ENCODE data around the gene FAM43A. TPM values are rescaled to one million over a fixed set of nuclear protein-coding genes. Genes with fewer than 3 reads are reported as not detected.

The FAM43A gene
- total and polyA plus RNA-seq, 2 of the 8 experiments (the other 6 are each of a cell fraction or from before 2014, with no cell fraction given): 2.3 to 2.6 TPM

GRCh38 chr3:194671511-194671899 lies 14.2 kb upstream of the FAM43A start:
- H3K27me3 ChIP-seq (replicated peaks in 1 of 4; ENCODE audit: control insufficient read depth in 3 of 4, extremely low read depth in 1 of 4, insufficient read depth in 3 of 4, low read length in 3 of 4): peaks cover 0 to 2% (median 0%) of the 10 kb centered on the region in 4 experiments; a peak in 2 of 7 replicates
- no peak overlapping the region for H3K14ac ChIP-seq (ENCODE audit: insufficient read length)
- peaks cover 0 to 4% (median under 1%) of the 10 kb centered on the region in 4 experiments; a peak in 4 of 7 replicates for H3K4me1 ChIP-seq (replicated peaks in 1 of 4; ENCODE audit: control insufficient read depth in 3 of 4, insufficient read depth in 4 of 4, low read length in 3 of 4)
- peaks cover 0 to 4% of the 10 kb centered on the region in 2 experiments for H4K20me1 ChIP-seq (replicated peaks in 1 of 2; ENCODE audit: control insufficient read depth in 1 of 2, insufficient read depth in 2 of 2, low read length in 2 of 2)
- peak overlapping the region; percentile 14 to 86 (median 80) for H3K9ac ChIP-seq (replicated peaks in 1 of 4; ENCODE audit: extremely low read depth in 1 of 4, low read depth in 3 of 4, low read length in 3 of 4)
- H2BK12ac ChIP-seq (ENCODE audit: low read depth, low read length): no peak overlapping the region
- H2BK15ac ChIP-seq (ENCODE audit: low read length): no peak overlapping the region
- H3K23ac ChIP-seq (ENCODE audit: insufficient read length): no peak overlapping the region
- TF ChIP-seq KDM4A (IDR thresholded peaks at IDR 0.05; ENCODE audit: low read depth, low read length, severe bottlenecking) (no peak), RAD21 (IDR thresholded peaks at IDR 0.05 in 1 of 2, conservative IDR thresholded peaks at IDR 0.05 in 1 of 2; ENCODE audit: low read depth in 2 of 2, low read length in 2 of 2) (peak; percentile 4 to 26; a peak in 2 of 4 replicates), PHF8 (conservative IDR thresholded peaks at IDR 0.05; ENCODE audit: low read depth, low read length) (no peak)
- TF ChIP-seq, protein P1, sequence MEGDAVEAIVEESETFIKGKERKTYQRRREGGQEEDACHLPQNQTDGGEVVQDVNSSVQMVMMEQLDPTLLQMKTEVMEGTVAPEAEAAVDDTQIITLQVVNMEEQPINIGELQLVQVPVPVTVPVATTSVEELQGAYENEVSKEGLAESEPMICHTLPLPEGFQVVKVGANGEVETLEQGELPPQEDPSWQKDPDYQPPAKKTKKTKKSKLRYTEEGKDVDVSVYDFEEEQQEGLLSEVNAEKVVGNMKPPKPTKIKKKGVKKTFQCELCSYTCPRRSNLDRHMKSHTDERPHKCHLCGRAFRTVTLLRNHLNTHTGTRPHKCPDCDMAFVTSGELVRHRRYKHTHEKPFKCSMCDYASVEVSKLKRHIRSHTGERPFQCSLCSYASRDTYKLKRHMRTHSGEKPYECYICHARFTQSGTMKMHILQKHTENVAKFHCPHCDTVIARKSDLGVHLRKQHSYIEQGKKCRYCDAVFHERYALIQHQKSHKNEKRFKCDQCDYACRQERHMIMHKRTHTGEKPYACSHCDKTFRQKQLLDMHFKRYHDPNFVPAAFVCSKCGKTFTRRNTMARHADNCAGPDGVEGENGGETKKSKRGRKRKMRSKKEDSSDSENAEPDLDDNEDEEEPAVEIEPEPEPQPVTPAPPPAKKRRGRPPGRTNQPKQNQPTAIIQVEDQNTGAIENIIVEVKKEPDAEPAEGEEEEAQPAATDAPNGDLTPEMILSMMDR (IDR thresholded peaks at IDR 0.05; ENCODE audit: control extremely low read depth in 1 of 3, insufficient read depth in 1 of 3, low read depth in 1 of 3, low read length in 3 of 3): peak in 2 of 3 experiments; percentile 17 to 42; a peak in 2 of 4 replicates
- peaks cover 0 to 10% (median 5%) of the 10 kb centered on the region in 4 experiments; a peak in 5 of 8 replicates for H3K36me3 ChIP-seq (ENCODE audit: control insufficient read depth in 2 of 4, insufficient read depth in 4 of 4, low read length in 3 of 4)
- H3K23me2 ChIP-seq (ENCODE audit: low read depth, low read length): peaks cover 2% of the 10 kb centered on the region; the same call in 1 of the 2 replicates
- H2BK5ac ChIP-seq (ENCODE audit: low read depth, low read length): peak overlapping the region; percentile 35; the same call in 1 of the 2 replicates
- no peak overlapping the region for H3K18ac ChIP-seq (ENCODE audit: extremely low read depth, low read length)
- WGBS, 2 experiments (ENCODE audit: extremely low coverage in 1 of 2, insufficient coverage in 1 of 2, insufficient read length in 1 of 2, insufficient replicate concordance in 2 of 2, low coverage in 1 of 2, low lambda C conversion rate in 2 of 2, missing lambda C conversion rate in 1 of 2): 2% methylated on average over 5 of the region's 5 CpGs; no CpG with 5 or more reads in 1 of the 2 experiments
- H3K79me2 ChIP-seq (ENCODE audit: control insufficient read depth in 1 of 2, insufficient read depth in 2 of 2, low read length in 2 of 2): peaks cover 8 to 41% of the 10 kb centered on the region in 2 experiments
- H4K91ac ChIP-seq (replicated peaks; ENCODE audit: insufficient read length, low read length): no peak overlapping the region
- no peak overlapping the region for H2AK5ac ChIP-seq (ENCODE audit: low read depth, low read length)
- no peak overlapping the region for H3K27ac ChIP-seq (ENCODE audit: low read depth, low read length)
- no peak overlapping the region for H3K56ac ChIP-seq (replicated peaks; ENCODE audit: insufficient read length, low read depth, low read length)
- no peak overlapping the region for H3K4ac ChIP-seq (replicated peaks; ENCODE audit: insufficient read length, low read depth, low read length)
- no peaks in the 10 kb centered on the region for H3K9me3 ChIP-seq (ENCODE audit: insufficient read depth in 2 of 2, low read depth in 1 of 2, low read length in 1 of 2)
- H4K5ac ChIP-seq (ENCODE audit: insufficient read length, low read depth, low read length): no peak overlapping the region
- FAIRE-seq (no peak), DNase-seq (ENCODE audit: low read depth in 1 of 2, low spot score in 2 of 2) (no peak)
- ChIA-PET CTCF (ENCODE audit: partially characterized antibody) (interaction anchor here (0.7 to 13.0 kb wide), 29 partner anchors 12 to 849 kb away, joined by 3 to 110 read pairs (median 6); partner anchors contain the start of gene FAM43A), POLR2A (ENCODE audit: partially characterized antibody) (interaction anchor here (1.0 to 4.7 kb wide), 3 partner anchors 10 to 185 kb away, joined by 3 to 30 read pairs (median 8); partner anchors contain the start of gene FAM43A)
- peak overlapping the region; percentile 65 to 74 for H3K4me2 ChIP-seq (ENCODE audit: insufficient read depth in 1 of 2, low read depth in 2 of 2, low read length in 2 of 2)
- H3K79me1 ChIP-seq (ENCODE audit: low read depth, low read length): no peaks in the 10 kb centered on the region; the same call in 1 of the 2 replicates
- H3K4me3 ChIP-seq (ENCODE audit: extremely low read depth in 1 of 4, insufficient read depth in 2 of 4, low read depth in 3 of 4, low read length in 4 of 4): peak overlapping the region; percentile 77 to 99 (median 93)
- 0 out of 2 replicates have a peak overlapping the region, but pooled peaks have one; percentile 4 for H2AFZ ChIP-seq (ENCODE audit: low read length)
- H2BK20ac ChIP-seq (ENCODE audit: low read length): no peak overlapping the region
- no peak overlapping the region for H2BK120ac ChIP-seq (replicated peaks; ENCODE audit: low read depth, low read length)
- H4K8ac ChIP-seq (ENCODE audit: extremely low read depth, insufficient read depth, low read length): no peak overlapping the region
